Activated CD8-positive, alpha-beta memory T cell treated with anti-CD3 and anti-CD28 coated beads for 1 hour (primary cell): ENCODE results near the gene PPP1CA.
A peak's percentile ranks its signal among the peaks of the same experiment; 100 is the strongest.

Experiments
- DNase-seq, 2 donors: peaks; one replicate each; pipeline ENCODE4 v3.0.0-alpha.2; 2020; ENCODE audit warnings: low read depth in 1 of 2; ENCODE audit errors: extremely low read depth in 1 of 2

Gene PPP1CA

DNA sequence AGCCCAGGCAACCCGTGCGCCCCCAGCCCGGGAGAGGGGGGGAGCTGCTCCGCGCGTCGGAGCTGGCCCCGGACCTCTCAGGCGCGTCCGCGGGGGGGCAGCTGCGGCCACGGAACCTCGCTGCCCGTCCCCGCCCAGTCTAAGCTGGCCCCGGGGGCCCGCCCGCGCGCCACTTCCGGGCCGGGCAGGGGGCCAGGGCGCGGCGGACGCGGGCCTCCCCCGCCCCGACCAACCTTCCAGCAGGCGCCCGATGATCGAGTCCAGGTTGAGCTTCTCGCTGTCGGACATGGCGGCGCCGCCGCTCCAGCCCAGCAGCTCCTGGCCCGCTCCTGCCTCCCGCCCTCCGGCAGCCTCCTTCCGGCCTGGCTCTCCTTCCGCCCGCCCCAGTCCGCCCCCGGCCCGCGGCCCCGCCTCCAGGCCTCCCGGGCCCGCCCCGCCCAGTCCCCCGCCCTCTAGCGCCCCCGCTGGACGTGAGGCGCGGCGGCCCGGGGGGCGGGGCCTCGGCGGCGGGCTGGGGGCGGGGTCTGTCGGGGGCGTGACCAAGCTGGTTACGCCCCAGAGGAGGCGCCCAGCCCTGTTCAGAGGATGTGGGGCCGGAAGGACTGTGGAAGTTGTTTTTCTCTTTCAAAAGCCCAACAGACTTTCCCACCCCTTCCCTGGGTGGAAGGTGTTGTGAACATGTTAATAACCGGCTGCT is at the start of gene PPP1CA:
PPP1CA (minus strand) TSS at position 364 of the 697 bp plus-strand sequence; CDS start at position 288, 76 bp downstream.
- DNase-seq, result peak; percentile 73 to 92

DNA sequence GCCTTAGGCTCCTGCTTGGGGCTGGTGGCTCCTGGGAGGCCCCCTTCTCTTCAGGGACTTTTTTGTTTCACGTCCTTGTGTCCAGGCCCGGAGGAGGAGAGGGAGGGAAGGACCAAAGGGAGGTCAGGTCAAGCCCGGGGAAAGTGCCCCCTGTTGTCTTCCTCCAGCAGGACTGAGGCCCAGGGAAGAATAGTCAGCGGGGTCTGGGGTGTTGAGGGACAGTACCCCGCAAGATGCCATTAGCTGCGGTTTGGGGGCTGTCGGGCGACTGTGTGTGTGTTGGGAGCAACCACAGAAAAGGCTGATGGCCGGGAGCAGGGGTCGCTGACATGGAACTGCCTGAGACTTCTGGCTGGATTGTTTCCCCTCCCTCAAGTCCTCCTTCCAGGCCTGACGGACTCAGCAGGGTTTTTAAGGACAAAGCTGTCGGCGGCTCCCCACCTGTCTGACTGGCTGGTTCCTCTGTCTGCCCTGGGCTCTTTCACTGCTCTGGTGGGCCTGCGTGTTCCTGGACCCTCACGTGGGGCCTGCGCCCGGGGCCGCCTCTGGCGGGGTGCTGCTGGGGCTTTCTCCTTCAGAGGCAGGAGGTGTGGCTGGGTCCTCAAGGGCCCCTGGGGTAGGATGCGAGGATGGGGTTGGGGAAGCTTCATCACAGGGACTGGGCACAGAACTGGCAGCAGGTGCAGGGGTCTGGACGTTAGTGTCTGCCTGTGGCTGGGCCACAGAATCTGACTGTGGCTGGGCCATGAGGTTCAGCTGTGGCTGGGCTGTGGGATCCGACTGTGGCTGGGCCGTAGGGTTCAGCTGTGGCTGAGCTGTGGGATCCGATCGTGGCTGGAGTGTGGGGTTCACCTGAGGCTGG is 49.4 kb upstream of the PPP1CA start:
- no peak for DNase-seq

DNA sequence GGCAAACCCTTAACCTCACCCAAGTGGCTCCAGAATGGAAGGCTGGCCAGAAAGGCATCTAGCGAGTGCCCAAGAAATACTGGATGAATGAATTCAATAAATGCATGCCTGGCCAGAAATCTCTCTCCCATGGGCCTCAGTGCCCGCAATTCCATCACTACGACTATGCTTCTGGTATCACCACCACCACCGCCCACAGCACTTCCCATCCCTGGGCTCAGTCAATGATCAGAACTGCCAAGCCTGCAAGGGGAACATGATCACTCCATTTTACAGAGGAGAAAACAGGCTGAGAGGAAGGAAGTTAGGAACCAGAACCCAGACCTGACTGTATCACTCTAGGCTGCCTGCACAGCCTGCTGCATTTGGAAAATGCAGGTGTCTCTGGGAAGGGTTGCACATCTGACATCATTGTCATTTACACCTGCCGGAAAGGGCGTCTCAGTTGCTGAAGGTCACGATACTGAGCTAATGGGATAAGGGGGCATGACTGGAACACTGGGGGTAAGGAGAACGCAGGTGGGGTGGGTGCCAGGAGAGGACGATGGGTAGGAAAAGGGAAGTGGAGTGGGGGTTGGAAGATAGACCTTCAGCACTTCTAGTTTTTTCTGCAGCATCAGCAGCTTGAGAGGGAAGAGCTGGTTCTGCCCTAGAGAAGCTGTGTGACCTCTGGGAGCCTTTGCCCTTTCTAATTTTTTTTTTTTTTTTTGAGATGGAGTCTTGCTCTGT is 47.6 kb upstream of the PPP1CA start:
- no peak for DNase-seq

DNA sequence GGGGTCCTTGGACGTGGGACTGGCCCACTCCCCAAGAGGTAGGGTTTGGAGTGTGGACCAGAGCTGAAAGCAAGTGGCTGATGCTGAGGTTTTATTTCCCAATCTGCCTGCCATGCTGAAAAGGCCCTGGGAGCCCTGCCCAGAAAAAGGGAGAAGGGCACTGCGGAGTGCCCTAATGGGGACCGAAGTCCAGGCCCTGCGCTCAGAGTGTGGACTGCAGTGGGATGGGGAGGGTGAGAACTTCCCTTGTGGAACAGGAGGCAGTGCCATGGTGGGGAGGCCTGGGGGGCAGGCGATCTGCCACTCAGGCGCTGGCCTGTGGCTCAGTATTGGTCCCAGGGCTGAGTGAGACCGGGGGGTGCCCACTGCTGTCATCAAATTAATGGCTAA is 46.6 kb upstream of the PPP1CA start:
- DNase-seq, result no peak

DNA sequence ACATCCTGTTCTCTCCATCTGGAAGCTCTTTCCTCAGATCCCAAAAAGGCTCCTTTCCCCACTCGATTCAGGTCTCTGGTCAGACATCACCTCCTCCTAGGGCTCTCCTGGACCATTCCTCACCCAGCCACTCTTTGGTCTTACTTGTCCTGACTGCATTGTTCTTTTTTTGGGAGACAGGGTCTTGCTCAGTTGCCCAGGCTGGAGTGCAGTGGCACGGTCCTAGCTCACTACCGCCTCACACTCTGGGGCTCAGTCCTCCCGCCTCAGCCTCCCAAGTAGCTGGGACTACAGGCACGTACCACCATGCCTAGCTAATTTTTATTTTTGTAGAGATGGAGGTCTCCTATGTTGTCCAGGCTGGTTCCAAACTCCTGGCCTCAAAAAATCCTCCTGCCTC is 43.9 kb upstream of the PPP1CA start:
- no peak for DNase-seq

DNA sequence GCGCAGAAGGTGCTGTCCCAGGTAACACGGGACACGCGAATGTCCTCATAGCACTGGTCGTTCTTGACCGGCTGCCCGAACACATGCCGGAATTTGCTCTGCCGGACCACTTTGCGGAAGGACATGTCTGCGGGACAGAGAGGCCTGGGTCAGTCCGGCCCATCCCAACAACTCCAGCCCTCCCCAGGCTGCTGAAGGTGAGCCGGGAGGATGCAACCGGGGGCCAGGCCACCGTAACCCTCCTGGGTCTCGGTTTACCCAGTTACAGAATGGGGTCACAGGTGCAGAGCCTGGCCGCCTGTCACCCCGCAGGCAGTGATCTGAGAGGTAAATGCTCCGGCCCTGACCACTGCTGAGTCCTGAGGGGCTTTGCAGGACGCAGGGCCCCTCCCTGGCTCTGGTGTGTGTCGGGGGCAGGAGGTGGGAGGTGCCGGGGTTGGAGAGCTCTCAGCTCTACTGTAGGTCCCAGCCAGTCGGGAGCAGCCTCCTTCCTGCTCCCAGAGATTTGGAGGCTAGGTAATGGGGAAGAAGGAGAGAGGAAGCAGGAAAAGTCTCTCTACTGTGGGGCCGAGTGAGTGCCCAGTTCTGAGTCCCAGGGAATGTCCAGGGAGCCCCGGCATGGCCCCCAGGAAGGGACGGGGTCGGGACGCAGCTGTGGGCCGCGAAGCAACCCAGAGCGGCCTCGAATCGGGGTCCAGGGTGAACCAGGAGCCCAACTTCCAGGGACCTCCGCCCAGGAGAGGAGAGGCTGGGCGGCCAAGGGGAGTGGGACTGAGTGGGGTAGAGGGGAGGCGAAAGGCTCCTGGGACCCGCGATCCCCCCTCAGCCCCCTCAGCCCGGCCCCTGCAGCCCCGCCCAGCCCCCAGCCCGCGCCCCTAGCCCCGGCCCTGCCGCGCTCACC is 41.1 kb upstream of the PPP1CA start:
- no peak for DNase-seq

DNA sequence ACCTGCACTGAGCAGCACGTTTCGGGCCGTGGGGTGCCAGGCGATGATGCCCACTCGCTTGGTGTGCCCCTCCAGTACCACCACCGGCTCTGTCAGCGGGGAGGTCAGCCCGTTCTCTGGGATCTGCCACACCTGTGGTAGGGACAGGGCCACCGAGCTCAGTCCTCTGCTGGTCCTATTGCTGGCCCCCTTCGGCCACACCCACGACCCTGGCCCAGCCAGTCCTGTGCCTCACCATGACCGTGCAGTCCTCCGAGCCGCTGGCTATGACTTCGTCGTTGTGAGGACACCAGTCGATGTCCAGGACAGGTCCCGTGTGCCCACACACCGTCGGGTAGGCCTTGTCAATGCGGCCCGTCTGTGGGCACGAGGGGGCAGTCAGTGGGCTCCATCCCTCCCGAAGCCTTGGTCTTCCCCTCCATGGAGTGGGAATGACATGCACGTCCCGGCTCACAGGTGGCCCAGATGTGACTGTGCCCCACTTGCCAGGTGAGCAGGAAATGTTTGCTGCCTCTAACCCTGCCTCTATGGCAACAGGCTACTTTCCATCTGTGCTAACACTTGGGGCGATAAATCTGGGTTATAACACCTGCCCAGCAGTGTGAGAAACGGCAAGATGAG is 40.2 kb upstream of the PPP1CA start:
- DNase-seq, result no peak

DNA sequence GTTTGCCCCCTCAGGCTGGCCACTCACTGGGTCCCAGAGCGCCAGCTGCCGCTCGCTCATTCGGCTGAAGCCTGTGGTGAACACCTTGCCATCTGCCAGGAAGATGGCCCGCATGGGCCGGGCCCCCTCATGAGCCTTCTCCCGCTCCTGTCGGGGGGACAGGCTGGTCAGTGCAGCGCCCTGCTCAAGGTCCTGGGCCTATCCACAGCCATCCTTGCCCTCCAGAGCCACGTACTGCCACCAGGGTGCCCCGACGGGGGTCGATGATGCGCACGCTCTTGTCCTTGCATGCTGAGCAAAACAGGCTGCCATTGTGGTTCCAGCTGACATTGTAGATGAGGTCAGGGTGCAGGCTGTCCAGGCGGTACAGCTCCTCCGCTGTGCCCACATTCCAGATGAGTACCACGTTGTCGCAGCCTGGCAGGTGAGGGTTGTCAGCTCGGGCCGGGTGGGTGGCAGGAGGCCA is 39.5 kb upstream of the PPP1CA start:
- no peak for DNase-seq

DNA sequence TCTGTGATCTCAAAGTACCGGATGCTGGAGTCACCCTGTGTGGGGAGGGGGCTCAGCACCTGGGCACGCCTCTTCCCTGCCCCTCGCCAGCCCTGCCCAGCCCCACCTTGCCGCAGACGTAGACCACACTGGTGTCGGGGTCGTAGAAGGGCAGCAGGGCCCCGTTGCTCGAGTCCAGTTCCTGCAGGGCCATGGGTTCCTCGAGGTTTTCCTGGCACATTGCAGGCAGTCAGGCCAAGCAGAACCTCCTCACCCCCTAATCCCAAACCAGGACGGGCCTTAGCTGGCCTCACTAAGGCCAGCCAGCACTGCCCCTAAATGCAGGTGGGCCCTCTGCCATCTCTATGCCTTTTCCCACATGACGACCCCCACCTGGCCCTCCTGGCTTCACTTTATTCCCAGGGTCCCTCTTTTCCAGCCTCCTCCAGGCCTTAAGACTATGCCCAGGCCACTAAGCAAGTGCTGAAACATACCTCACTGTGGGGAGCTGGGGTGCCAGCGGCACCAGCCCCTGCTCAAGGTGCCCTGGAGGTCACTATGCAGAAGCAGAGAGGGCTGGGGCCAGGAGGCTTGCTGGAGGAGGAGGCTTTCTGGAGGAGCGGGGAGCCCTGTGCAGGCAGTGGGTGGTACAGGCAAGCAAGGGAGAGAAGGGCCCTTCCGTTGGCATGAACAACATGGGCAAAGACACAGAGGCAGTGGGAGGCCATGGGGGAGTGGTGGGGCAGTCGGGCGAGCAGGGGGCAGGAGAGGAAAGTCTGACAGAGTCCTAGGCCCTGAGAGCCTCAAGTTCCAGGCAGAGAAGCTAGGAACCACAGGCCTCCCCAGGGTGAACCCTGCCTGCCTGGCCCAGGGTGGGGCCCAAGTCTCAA is 38.8 kb upstream of the PPP1CA start:
- no peak for DNase-seq

DNA sequence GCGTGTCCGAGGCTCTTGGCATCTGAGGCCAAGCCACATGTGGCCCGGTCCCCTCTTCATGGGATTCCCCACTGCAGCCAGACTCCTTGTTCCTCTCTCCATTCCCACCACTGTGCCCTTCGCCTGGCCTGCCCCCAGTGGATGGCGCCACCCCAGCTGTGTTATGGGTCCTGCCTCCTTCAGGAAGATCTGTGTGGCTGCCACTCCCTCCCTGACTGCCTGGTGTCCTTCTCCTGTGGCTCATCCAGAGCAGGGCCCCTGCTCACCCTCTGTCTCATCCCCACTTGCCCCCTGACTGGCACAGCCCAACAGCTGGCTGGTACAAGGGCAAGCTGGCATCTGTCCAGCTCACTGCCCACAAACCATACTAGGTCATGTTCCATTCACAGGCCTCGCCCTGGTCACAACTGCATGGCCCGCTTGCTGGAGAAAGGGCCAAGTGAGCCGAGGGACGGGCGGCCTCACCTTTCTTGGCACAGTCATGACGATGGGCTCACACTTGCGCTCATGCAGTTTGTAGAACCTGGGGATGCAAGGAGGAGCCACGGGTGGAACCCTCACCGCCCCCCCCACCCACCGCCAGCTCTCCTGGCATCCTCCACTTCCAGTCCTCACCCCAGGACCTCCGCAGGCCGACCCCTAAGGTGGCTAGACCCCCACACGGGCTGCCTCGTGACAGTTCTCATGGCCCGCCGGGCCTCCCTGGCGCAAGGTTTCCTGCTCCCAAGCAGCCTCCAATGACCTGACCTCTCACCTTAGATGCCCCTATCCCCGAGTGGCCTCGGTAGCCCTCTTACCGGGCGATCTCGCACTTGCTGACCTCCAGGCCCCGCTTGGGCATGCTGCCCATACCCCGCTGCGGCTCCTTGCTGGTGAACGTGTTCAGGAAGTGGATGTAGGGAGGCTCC is 37.9 kb upstream of the PPP1CA start:
- DNase-seq, result no peak

DNA sequence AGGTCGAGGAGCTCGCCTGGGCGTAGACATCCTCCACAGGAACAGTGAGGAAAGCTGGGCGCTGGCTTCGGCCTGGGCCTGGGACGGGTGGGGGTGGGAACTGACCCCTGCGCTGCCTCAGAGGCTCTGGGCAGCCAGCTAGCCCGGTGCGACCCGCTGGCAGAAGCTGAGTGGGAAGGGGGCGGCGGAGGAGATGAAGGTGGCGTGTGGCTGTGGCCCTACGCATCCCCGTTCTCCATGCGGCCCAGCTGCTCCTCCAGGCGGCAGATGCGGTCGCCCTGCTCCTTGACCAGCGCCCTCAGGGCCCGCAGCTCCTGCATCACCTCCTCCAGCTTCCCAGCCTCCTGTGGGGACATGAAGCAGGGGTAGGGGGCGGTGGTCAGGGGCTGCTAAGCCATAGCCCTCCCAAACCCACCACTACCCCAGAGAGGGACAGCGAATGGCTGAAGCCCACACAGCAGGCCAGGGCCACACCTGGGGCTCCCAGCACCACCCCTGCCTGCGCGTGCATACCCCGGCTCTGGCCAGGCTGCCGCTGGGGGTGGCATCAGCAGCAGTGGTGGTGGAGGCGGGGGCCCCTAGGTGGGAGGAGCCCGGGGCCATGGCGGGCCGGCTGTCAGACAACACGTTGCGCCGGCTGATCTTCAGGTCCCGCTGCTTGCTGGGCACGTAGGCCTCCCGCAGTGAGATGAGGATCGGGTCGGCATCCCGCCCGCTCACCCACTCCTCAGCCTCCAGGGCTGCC is 36.7 kb upstream of the PPP1CA start:
- peak; percentile 45 to 61 for DNase-seq

DNA sequence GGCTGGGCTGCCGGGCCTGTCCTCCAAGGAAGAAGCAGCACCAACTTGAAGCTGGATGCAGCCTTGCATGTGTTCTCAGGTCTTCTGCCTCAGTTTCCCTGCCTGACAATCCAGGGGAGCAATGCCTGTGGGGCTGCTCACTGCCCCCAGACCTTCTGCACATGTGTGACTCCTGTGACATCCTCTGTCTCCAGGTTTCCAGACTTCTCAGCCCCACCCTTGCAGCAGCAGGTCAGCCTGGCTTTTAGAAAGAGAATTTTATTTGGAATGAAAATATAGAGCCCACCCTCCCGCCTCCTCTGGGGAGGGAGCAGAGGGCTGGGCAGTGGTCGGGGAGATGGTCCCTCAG is 36.1 kb upstream of the PPP1CA start:
- no peak for DNase-seq

DNA sequence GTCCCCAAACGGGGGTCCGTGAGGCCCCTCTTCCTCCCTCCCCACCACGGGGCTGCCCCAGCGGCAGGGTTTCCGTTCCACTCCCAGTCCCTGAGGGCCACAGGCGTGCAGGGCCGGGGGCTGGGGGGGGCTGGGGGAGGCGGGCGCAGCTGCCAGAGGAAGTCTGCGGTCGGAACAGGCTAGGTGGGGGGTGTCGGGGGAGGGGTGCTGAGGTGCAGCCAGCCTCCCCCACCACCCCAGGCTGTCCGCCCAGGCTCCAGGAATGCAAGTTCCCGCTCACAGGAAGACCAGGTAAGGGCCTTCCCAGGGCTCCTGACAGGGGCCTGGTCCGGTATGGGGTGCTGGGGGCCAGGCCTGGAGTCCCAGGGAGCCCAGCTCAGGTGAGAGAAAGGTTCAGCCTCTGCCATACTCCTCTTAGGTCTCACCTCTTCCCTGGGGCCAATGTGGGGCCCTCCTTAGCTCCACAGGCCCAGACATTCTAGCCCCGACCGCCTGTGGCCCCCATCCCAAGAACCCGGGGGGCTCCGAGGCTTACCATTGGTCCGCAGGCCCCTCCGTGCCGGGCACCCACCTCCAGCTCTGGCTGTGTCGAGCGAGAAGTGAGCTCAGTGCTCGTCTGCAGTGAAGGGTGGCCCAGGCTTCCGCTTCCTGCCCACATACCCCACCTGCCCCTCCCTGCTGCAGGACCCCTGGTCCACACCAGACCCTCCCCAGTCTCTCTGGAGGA is 35.6 kb upstream of the PPP1CA start, which contains the start of gene PTPRCAP:
PTPRCAP (minus strand) TSS at position 601 of the 727 bp plus-strand sequence; CDS start at position 538, 63 bp downstream.
- peak; percentile 39 to 67 for DNase-seq

DNA sequence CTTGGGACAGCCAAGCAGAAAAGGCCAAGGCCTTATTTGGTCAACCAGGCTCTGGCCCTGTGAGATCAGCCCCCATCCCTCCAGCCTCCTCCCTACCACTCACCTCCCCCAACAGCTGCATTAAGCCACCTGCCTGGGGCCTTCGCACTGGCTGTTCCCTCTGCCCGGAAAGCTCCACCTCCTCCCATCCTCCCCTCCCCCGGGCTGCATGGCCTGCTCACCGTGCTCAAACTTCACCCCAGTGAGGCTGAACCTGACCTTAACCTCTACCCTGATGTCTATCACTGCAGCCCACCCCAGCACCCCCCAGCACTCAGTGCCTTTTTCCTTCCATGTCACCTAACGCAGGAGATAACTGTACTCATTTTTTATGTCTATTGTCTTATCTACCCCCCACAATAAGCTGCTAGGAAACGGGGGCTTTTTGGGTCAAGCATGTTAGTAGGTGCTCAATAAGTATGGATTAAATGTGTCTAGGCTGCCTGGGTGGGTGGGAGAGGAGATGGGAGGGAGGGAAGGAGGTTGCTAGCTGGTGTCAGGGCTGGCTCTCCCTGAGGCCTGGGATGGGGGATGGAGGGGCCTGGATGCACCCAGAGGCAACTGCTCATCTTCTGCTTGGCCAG is 34.9 kb upstream of the PPP1CA start:
- peak in 1 of 2 donors; percentile 47 for DNase-seq

DNA sequence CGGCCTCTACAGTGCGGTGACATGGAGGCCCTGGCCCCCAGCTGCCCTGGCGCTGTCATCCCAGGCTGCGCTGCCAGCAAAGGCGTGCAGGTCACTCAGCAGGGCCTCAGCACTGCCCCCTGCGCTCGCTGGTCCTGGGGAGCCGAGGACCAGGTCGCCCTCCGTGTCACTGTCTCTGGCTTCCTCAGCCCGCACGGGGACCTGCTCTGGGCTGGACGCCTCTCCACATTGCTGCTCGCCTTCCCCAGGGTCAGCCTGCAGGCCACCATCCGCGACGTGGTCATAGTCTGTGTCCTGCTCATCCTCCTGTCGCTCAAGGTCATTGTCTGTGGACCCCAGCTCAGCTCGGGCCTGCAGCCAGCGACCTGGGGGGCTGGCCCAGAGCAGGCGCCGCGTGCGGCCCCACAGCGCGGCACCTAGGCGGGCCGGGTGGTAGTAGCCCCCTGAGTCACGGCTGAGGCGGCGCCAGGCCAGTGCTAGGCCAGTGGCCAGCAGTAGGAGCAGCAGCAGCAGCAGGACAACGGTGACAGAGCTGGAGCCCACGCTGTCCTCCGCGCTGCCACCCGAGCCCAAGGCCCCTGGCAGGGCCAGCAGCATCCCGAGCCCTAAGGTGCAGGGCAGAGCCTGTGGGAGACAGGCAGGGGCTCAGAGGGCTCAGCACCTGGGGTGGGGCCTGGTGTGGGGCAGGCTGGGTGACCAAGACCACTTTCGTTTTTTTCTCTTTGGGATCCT is 34.2 kb upstream of the PPP1CA start:
- no peak for DNase-seq
